Activated CD4-positive, alpha-beta T cell treated with anti-CD3 and anti-CD28 coated beads, Interleukin-2, amount 50 U/mL, for 1 hour (primary cell): ENCODE data around the gene LPP.
"Not testable (repeated sequence)": the region's sequence is repeated elsewhere in the genome, so short reads cannot be mapped to it uniquely, and the experiment has no call there.

Experiments
- DNase-seq: peaks from one replicate; pipeline ENCODE4 v3.0.0-alpha.2; 2020

LPP gene

GRCh38 chr3:188702028-188702427, 548.1 kb downstream of the LPP start:
- not testable (repeated sequence) for DNase-seq

- DNase-seq, result no peak
Measured at GRCh38 chr3:188706176-188706575, 552.2 kb downstream of the LPP start.

GRCh38 chr3:188706599-188706998, 552.6 kb downstream of the LPP start:
- DNase-seq, result no peak

GRCh38 chr3:188707381-188708288, 553.7 kb downstream of the LPP start:
- no peak for DNase-seq

- DNase-seq, result no peak
Measured at GRCh38 chr3:188711881-188712247, 557.9 kb downstream of the LPP start.

GRCh38 chr3:188712248-188712924, 558.4 kb downstream of the LPP start:
- no peak for DNase-seq

GRCh38 chr3:188712991-188713390, 559.0 kb downstream of the LPP start:
- no peak for DNase-seq

GRCh38 chr3:188719545-188719944, 565.6 kb downstream of the LPP start:
- DNase-seq, result no peak

GRCh38 chr3:188720215-188720614, 566.3 kb downstream of the LPP start:
- no peak for DNase-seq

GRCh38 chr3:188720636-188721035, 566.7 kb downstream of the LPP start:
- DNase-seq, result no peak

- DNase-seq, result no peak
Measured at GRCh38 chr3:188721312-188721711, 567.4 kb downstream of the LPP start.

GRCh38 chr3:188721990-188722389, 568.0 kb downstream of the LPP start:
- DNase-seq, result no peak

- no peak for DNase-seq
Measured at GRCh38 chr3:188722963-188723362, 569.0 kb downstream of the LPP start.

- no peak for DNase-seq
Measured at GRCh38 chr3:188727052-188727451, 573.1 kb downstream of the LPP start.

GRCh38 chr3:188728371-188728896, 574.5 kb downstream of the LPP start:
- DNase-seq, result no peak

- no peak for DNase-seq
Measured at GRCh38 chr3:188729422-188729821, 575.5 kb downstream of the LPP start.

GRCh38 chr3:188734395-188734794, 580.4 kb downstream of the LPP start:
- no peak for DNase-seq

- DNase-seq, result no peak
Measured at GRCh38 chr3:188739511-188739910, 585.6 kb downstream of the LPP start.

GRCh38 chr3:188740010-188740409, 586.1 kb downstream of the LPP start:
- DNase-seq, result no peak

- DNase-seq, result no peak
Measured at GRCh38 chr3:188742755-188743550, 589.0 kb downstream of the LPP start.

GRCh38 chr3:188744166-188744565, 590.2 kb downstream of the LPP start:
- no peak for DNase-seq

GRCh38 chr3:188745031-188745430, 591.1 kb downstream of the LPP start:
- no peak for DNase-seq

- DNase-seq, result no peak
Measured at GRCh38 chr3:188746291-188746783, 592.4 kb downstream of the LPP start.
